Stimulated activated CD4-positive, alpha-beta T cell treated with anti-CD3 and anti-CD28 coated beads, Interleukin-1b, Interleukin-23, amount 100 ng/mL, for 4 hours (primary cell): ENCODE results near the gene EFNA5.
"Not testable (repeated sequence)": the region's sequence is repeated elsewhere in the genome, so short reads cannot be mapped to it uniquely, and the experiment has no call there.

Experiments used
- DNase-seq, 2 donors: peaks; one replicate each; pipeline ENCODE4 v3.0.0-alpha.2; 2020; ENCODE audit warnings: low read depth in 2 of 2

Gene EFNA5

DNA sequence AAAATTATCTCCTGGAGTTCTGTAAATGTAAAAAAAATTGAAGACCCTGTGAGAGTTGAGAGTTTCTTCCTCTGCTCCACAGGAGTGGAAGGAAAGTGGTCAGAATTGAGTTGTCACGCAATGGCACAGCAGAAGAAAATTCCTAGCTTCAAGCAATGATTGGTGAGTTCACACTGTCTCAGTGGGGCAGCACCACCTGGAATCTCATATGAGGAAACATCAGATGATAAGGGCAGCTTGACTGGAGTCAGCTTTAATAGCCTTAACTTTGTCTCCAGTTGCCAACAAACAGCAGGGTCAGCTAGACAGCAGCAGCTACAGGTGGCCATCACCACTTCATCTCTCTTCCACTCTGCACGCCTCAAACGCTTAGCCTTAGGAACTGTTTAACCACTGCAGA, 211.1 kb downstream of the EFNA5 start:
- DNase-seq = no peak

DNA sequence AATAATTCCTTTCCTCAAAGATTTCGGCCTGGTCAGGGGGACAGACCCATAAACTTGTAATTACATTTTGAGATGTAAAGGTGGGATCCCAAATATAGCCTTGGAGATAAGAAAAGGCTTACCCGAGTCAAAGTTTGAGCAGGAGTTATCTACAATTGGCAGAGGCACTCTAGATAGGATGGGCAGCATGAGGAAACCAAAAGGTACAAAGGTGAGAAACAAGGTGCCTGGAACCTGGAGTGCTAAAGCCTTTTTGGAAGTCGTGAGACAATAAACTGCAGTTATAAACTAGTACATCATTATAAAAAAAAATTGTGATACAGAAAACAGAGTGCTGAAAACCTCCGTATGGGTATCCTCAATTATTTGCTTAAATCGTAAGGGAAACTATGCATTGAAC, 212.4 kb downstream of the EFNA5 start:
- DNase-seq = no peak

DNA sequence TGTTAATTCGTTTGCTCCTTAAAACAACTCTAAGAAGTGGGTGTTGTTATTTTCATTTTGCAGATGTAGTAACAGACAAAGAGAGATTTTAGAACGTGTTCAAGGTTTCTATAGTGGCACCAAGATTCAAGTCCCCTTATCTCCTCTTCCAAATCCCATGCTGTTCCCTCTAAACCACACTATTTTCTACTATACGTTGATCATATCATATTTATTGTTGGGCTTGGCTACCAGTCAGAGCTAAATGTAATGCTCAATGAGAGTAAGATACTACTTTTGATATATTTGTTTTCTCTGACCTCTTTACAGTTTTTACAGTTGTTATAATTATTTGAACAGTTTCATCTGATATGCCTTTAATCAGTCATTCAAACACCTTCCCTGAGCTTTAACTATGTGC, 212.9 kb downstream of the EFNA5 start:
- DNase-seq = no peak

DNA sequence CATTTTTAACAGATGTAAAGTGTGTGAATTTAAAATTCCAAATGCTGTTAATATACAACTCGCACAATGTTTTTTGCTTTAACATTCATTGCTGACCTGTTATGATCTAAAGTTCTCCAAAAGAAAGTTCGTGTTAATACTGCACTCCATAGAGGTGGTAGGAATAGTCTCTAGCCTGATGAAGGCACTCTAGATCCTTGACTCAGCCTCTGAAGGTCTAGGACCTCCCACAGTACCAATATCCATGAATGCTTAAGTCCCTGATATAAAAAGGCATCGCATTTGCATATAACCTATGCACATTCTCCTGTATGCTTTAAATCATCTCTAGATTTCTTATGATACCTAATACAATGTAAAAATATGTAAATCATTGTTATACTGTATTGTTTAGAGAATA, 213.6 kb downstream of the EFNA5 start:
- DNase-seq = no peak

DNA sequence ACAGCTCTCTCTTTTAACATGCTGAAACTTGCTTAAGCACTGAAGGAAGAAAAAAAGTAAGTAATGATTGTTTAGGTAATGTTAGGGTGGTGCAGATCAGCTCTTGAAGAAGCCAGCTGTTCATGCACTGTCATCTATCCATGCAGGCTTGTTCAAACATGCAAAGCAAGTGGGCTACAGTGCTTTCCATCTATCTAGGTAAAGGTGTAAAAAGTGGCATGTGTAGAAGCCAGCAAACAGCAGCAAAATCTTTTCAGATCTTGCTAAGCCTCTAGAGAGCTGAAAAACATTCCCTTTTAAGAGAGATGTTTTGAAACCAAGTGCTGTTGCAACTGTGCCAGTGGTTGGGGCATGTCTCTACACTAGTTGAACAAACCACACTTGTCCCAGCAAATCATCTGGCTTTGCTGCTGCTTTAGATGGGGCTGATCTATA, 214.4 kb downstream of the EFNA5 start:
- no peak for DNase-seq

DNA sequence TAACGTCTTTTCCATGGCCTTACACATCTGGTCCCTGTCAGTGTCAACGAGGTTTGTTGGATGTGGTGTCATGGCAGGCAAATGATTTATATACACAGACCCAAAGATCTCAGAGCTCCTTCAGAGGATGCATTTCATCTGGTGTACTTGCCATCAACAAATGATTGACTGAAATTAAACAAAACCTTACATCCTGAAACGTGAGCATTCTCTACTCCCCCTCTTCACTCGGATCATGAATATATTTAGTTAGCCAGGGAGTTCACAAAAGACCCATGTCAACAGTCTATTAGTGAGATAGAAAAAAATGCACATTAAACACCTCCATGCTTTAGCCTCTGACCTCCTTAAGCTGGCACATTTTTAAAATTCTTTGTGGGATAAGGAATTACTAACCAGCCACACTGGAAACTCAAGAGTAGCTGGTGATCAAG, 215.6 kb downstream of the EFNA5 start:
- DNase-seq = no peak

DNA sequence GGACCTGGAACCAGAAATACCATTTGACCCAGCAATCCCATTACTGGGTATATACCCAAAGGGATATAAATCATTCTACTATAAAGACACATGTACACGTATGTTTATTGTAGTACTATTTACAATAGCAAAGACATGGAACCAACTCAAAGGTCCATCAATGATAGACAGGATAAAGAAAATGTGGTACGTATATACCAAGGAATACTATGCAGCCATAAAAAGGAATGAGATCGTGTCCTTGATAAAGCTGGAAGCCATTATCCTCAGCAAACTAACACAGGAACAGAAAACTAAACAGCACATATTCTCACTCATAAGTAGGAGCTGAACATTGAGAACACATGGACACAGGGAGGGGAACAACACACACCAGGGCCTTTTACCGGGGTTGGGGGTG, 218.9 kb downstream of the EFNA5 start:
- not testable (repeated sequence) for DNase-seq

DNA sequence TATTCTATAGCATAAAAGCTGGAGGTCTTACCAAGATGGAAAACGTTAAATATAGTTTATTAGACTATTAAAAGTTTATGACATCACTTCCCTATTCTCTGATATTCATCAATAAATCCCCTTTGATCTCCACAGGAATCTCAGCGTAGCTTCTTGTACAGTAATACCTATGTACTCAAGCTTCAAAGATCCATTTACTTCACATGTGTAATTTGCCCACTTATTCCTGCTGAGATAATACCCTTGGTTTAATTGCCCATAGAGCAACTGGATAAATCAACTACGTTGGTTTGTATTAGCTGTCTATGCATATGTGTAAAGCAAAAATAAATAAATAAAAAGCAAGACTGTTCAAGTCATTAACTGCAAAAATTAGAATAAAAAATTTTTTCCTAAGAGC, 219.7 kb downstream of the EFNA5 start:
- DNase-seq = no peak

DNA sequence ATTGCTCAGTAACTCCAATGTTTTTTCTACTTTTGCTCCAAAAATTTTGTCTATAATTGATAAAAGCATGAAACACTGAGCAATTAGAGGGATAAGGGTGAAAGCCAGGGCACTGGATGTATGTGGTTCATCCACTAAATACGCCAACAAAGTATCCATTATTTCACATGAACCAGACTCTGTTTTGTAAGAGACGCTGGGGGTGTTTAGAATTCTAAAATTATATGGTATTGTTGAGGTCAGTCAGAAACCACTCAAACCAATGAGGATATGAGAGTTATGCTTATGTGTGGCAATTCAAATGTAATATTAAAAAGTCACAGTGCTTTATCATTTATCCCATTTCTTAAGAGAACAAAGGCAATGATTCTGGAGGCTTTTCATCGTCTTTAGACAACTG, 220.2 kb downstream of the EFNA5 start:
- no peak for DNase-seq

DNA sequence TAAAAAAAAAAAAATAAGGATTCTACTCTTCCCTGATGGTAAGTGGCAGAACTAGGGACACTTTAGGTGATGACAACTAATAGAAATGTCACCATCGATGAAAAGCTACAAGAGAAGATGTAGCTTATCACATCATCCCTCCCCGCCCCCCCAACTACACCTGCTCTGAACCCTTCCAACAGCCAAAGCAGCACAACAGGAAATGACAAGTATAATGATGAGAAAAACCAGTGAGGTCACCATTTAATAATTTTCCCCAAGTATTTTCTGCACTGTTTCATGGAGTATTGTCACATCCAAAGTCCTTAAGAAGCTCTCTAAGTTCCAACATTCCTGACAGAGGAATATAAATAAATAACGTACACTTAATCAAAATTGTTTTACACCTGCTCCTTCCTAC, 221.4 kb downstream of the EFNA5 start:
- DNase-seq = no peak

DNA sequence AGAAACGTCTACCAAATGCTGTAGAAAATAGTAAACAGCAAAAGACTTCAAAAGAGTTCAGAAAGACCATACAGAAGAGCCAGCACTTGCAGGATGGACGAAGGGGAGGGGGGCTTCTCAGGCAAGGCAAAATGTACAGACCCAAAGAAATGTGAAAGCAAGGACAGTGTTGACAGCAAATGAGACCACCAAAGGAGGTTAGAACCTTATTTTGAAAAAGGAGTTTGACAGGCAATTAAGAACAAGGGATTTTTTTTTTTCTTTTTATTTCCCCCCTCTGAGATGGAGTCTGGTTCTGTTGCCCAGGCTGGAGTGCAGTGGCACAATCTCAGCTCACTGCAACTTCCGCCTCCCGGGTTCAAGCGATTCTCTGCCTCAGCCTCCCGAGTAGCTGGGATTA, 223.2 kb downstream of the EFNA5 start:
- no peak for DNase-seq

DNA sequence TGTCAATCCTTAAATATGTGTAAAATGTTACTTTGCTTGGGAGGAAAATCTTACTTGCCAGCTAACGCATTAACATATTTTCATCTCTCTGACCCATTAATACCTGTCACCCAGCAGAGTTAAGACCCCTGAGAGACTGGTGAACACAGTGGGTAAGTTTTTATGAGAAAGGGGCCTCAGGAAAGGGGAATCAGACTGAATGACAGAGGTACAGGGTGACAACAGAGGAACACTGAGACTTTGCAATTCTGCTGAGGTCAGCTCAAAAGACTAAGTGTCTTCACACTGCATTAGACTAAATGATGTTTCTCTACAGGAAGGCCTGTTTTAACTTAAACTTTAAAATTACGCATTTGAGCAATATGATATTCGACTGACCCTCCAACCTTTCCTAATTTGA, 223.8 kb downstream of the EFNA5 start:
- no peak for DNase-seq

DNA sequence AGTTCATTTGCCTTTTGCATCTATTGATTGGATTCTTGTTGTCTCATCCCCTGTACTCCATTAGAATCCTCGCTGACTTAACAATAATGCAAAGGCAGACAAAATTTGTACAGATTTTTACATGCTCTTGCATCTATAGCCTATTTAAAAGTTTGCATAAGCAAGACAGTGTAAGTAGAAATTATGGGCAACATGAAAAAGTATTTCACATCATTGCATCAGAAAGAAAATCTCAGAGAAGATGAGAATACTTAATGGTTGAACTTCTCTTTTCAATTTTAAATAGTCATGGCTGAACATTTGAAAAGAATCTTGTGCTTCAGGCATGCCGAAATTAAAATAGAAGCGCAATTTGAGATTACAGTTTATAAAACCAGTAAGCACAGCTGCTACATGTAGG, 226.4 kb downstream of the EFNA5 start:
- DNase-seq = no peak

DNA sequence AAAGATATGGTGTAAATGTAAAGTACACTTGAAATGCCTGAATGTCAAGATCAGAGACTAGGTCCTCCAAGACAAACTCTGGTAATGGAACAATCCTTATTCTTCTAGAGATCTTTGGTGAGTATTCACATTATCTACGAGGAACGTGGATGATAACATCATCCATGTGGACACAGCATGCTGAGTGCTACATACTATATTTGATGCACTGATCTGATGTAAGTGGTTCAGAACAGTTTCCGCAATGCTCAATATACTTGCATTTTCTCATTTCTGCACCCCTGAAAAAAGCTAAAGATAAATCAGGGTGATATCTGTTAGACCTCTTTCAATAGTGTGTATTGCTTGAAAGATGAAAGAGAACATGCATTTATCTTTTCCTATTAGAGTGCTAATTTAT, 226.8 kb downstream of the EFNA5 start:
- DNase-seq = no peak

DNA sequence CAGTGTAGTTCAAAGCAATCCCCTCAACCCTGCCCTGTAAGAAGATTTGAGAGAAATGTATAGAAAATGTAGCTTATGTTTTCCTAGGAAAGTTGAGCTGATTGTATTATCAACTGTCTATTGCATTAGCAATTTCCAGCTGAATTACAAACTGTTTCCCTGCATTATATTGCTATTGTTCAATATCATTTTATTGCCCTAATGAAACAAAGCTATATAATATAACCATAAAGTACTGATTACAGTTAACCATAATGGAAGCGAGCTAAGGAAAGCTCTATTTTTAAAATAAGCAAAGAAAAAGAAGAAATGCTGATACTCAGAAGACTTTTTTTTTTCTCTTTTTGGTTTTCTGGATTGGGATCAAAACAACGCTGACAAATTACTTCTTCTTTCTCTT, 228.3 kb downstream of the EFNA5 start:
- DNase-seq = no peak

DNA sequence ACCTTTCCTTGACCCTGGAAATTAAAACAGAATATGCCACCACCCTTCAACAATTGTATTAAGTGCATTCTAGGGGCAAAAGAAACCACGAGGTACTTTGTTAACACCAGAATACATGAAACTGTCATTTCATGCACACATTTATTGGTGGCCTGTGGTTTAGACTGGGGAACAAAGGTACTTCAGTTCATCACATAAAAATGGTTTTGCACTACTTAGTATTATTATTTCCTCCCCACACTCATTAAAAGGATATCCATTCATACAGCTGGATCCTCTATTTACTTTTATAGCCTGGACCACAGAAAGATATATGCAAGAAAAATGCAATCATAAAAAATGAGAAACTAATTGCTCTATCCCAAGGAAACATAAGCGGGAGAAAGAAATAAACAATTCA, 230.9 kb downstream of the EFNA5 start:
- DNase-seq = no peak

DNA sequence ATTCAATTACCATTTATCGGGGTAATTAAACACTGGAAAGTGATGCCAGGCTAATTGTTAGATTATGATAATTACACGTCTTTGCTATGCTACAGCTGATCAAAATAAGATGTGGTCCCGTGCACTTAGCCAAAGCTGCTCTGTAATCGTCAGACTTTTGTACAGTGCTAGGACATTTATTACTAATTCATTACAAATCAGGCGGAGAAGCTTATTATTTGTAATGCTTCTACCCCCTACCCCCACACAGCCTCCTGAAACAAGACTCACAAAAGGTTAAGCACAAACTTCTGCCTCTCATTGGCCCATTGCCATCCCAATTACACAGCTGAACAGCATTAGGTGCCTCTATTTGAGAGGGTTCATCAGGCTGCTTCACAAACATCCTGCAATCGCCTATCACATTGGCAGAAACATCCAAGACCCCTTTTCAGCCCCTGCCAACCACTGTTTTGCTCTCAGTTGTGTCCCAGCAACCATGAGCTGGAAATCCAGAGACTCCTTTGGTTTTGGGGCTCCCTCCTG, 232.7 kb downstream of the EFNA5 start:
- no peak for DNase-seq

DNA sequence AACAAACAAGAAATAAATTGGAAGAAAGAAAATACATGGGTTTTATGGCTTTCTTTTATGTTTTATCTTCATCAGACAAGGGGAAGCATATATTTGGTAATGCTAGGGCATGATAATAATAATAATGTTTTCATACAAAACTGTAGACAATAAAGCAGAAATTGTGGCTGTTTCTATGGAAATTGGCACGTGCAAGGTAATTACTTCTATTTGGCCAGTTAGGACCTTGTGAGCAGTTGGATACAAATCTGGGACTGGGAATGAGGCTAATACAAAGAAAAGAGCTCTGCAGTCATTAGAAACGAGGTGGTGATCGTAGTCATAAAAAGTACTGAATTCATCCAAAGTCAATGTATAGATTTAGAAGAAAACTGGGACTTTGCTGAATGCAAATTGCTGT, 233.6 kb downstream of the EFNA5 start:
- DNase-seq = no peak

DNA sequence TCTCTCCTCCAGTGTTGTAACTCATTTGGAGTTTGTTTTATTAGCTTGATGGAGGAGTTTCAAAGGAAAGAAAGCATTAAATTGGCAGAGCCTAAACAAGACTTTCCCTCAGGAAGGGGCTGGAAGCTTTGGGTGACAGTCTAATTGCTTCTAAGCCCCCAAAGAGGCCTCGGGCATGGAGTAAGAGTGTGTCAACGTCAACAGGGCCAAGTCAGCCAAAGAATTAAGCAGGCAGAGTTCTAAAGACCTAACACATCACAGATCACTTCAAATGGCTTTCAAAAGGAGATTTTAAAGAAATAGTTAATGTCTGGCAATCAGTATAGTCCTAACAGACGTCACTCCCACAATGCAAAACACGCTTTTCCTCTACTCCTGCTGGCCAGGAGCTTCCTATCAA, 234.5 kb downstream of the EFNA5 start:
- no peak for DNase-seq

DNA sequence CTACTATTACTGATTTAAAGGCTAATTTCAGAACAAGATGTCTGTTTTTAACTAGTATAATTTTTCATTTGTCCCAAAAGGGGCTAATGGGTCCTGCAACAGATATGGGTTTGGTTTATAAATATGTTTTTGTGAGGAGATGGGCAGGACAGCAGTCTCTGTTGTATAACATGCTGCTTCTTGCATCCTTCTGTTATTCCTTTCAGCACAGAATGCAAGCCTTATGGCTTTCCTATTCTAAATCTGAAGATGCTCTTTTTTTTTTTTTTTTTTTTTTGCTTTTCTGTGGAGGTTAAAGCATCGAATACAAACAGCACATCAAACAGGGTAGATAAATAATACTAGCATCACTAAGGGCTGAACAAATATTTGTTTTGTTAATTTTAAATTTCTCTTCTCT, 235.7 kb downstream of the EFNA5 start:
- DNase-seq = no peak

DNA sequence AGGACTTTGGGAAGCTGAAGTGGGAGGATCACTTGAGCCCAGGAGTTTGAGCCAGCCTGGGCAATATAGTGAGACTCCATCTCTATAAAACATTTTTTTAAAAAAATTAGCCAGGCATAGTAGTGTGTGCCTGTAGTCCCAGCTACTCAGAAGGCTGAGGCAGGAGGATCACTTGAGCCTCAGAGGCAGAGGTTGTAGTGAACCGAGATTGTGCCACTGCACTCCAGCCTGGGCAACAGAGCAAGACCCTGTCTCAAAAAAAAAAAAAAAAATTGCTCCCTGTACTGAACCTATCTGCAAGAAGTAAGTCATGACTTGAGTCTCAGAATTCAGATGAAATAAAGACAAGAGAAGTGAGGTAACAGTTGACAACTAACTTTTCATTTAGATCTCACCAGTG, 237.1 kb downstream of the EFNA5 start:
- not testable (repeated sequence) for DNase-seq

DNA sequence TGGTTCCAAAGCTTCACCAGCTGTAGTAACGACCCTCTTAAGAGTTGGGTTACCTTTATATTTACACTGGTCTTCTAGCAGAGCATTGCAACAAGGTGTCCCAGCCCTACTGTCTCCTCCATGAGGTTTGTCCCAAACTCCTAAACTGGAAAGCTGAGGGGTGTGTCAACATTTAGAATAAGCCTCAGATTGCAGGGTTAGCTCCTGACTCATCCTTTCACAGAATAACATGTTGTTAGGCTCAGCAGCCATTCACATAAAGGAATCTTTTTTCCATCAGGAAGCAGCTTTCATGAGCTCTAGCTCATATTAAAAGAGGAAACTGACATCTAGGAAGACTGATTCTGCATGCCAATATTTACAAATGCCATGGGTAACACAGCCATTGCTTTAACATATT, 238.7 kb downstream of the EFNA5 start:
- DNase-seq = no peak

DNA sequence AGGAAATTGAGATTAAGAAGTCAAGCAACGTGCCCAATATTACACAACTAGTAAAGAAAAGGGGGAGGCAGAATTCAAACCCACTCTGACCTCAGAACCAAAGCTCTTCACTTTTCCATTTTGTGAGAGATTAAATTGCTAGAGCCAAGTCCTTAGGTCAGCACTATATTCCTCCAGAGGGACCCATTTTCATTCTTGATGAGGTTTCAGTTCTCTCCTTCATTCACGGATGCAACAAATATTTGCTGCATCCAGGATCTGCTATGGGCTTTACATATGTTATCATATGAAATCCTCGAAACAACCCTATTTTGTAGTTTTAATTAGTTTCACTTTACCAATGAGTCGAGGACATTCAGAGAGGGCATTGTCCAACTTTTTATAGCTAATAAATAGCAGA, 239.2 kb downstream of the EFNA5 start:
- no peak for DNase-seq

DNA sequence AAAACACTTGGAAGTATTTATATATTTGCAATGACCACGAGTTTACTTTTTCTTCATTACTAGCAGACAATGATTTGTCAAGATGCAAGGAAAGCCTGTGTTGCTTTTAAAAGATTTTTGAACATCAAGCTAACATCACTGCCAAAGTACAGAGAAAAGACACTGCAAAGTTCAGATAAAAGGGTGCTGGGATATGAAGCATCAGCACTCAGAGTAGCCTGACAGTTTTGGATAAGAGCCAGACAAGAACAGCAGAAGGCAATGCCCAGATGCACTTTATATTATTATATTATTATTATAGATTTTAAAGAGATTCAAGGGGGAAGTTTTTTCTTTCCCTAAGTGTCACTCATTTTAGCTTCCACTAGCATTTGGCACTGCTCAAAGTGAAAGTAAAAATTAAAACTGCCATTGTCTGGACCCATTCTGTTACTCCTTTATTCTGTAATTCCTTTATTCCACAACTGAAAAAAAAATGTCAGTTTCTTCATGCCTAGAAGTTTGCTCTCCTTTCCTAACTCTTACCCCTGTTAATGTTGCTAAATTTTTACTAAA, 240.6 kb downstream of the EFNA5 start:
- DNase-seq = no peak
